ENCODE results near the gene OR2AE1. TPM values are rescaled to one million over a fixed set of nuclear protein-coding genes. Genes with fewer than 3 reads are reported as not detected.

Gene OR2AE1
- total and polyA plus RNA-seq, 2 of the 13 experiments (the other 11 are each of a cell fraction or from before 2014, with no cell fraction given) = not detected

GRCh38 chr7:99918959-99919813 lies 42.4 kb upstream of the OR2AE1 start, which contains the start of gene TRIM4 (continued):
- TF ChIP-seq ZNF512B (CRISPR knock-in tag; IDR thresholded peaks at IDR 0.05; ENCODE audit: borderline replicate concordance) (no peak), BCL6 (CRISPR knock-in tag; IDR thresholded peaks at IDR 0.05) (peak; percentile 34), YEATS4 (CRISPR knock-in tag; IDR thresholded peaks at IDR 0.05; ENCODE audit: borderline replicate concordance) (peak; percentile 84; the same call in 1 of the 2 replicates), CSRNP2 (CRISPR knock-in tag; conservative IDR thresholded peaks at IDR 0.05; ENCODE audit: low read depth) (no peak), POLR2AphosphoS2 (IDR thresholded peaks at IDR 0.05; ENCODE audit: low read depth, low read length) (no peak), SP5 (CRISPR knock-in tag; IDR thresholded peaks at IDR 0.05; ENCODE audit: borderline replicate concordance, low read depth) (no peak), GABPA (IDR thresholded peaks at IDR 0.05; ENCODE audit: low read depth, low read length) (peak; percentile 88), GABPA (CRISPR knock-in tag; IDR thresholded peaks at IDR 0.05; ENCODE audit: low read depth) (peak; percentile 98), MAF1 (CRISPR knock-in tag; IDR thresholded peaks at IDR 0.05; ENCODE audit: borderline replicate concordance) (0 out of 2 replicates have a peak, but pooled peaks have one; percentile 77), ZNF790 (CRISPR knock-in tag; IDR thresholded peaks at IDR 0.05; ENCODE audit: borderline replicate concordance) (no peak), ZNF281 (CRISPR knock-in tag; IDR thresholded peaks at IDR 0.05; ENCODE audit: borderline replicate concordance) (0 out of 2 replicates have a peak, but pooled peaks have one; percentile 61), SNAI1 (CRISPR knock-in tag; IDR thresholded peaks at IDR 0.05; ENCODE audit: borderline replicate concordance) (peak; percentile 73; the same call in 1 of the 2 replicates), KAT7 (CRISPR knock-in tag; IDR thresholded peaks at IDR 0.05; ENCODE audit: borderline replicate concordance) (no peak; the same call in 1 of the 2 replicates), RORA (CRISPR knock-in tag; IDR thresholded peaks at IDR 0.05) (no peak), NFE2L2 (IDR thresholded peaks at IDR 0.05; ENCODE audit: low read length) (no peak), PRDM10 (CRISPR knock-in tag; IDR thresholded peaks at IDR 0.05; ENCODE audit: low read depth) (peak; percentile 65; the same call in 1 of the 2 replicates), SP2 (CRISPR knock-in tag; IDR thresholded peaks at IDR 0.05) (peak; percentile 78), KDM5B (CRISPR knock-in tag; IDR thresholded peaks at IDR 0.05; ENCODE audit: borderline replicate concordance) (peak; percentile 89)
